Stomach (tissue), 9 donors: ENCODE data around the gene SLC25A33. TPM values are rescaled to one million over a fixed set of nuclear protein-coding genes. Genes with fewer than 3 reads are reported as not detected.

Experiments used
- DNase-seq, 2 donors: peaks; one replicate each; pipeline versions ENCODE4 v3.0.0 to v3.0.0-alpha.2; 2013 to 2019
- H3K27ac ChIP-seq, 5 donors: fragments of 200-600 bp in 4 of 5; sonication (generic) in 4 of 5; one replicate each; pipeline ENCODE4 v1.5.1; 2013 to 2019; ENCODE audit warnings: mild to moderate bottlenecking in 1 of 5, moderate library complexity in 1 of 5
- H3K27me3 ChIP-seq, 3 donors: fragments of 200-600 bp; sonication (generic); one replicate each; pipeline ENCODE4 v1.5.1; 2017 to 2019; ENCODE audit warnings: mixed run types in 1 of 3
- H3K36me3 ChIP-seq, 4 donors: fragments of 200-600 bp; sonication (generic); 1 replicate in 3 of 4; 2 replicates in 1 of 4; pipeline ENCODE4 v1.5.1; 2016 to 2019
- H3K4me1 ChIP-seq, 4 donors: fragments of 200-600 bp; sonication (generic); one replicate each; pipeline ENCODE4 v1.5.1; 2016 to 2019
- H3K4me3 ChIP-seq, 4 donors: fragments of 200-600 bp; sonication (generic) in 3 of 4; one replicate each; pipeline ENCODE4 v1.5.1; 2016 to 2019; ENCODE audit warnings: mild to moderate bottlenecking in 1 of 4
- H3K9me3 ChIP-seq, 4 donors: fragments of 200-600 bp; sonication (generic); one replicate each; pipeline ENCODE4 v1.5.1; 2016 to 2019
- CTCF ChIP-seq, 7 experiments: fragments of 450-650 bp in 4 of 7; fragments of 200-600 bp in 3 of 7; sonication (generic) in 3 of 7; IDR thresholded peaks; one replicate each; pipeline ENCODE4 v1.5.1; 2016 to 2019; ENCODE audit warnings: antibody characterized with exemption in 7 of 7, control low read depth in 2 of 7, mild to moderate bottlenecking in 1 of 7
- EP300 ChIP-seq: sonication (generic); formaldehyde crosslinking; IDR thresholded peaks from one replicate; pipeline ENCODE4 v1.6.1; 2017; ENCODE audit warnings: antibody characterized with exemption
- POLR2A ChIP-seq, 4 donors: fragments of 450-650 bp; IDR thresholded peaks; one replicate each; pipeline ENCODE4 v1.6.1; 2016; ENCODE audit warnings: antibody characterized with exemption in 4 of 4, control low read depth in 2 of 4, mild to moderate bottlenecking in 1 of 4, moderate library complexity in 1 of 4
- POLR2AphosphoS5 ChIP-seq, 3 donors: sonication (generic); formaldehyde crosslinking; IDR thresholded peaks; one replicate each; pipeline ENCODE4 v1.6.1; 2016; ENCODE audit warnings: antibody characterized with exemption in 3 of 3
- WGBS, 5 donors: extraction: QIAGEN DNeasy Blood & Tissue Kit in 3 of 5; methylation state at CpG; one replicate each; pipeline versions ENCODE4 v1.1.5 to v1.1.7; 2013 to 2018; 5-methylcytosine and 5-hydroxymethylcytosine counted together
- intact Hi-C: fragments of 100-400 bp; cut with DNase I; formaldehyde crosslinking; loops from one replicate; pipeline ENCODE4 v1.15.1; 2023; ENCODE audit warnings: low total_unique reads
- polyA plus RNA-seq, 3 donors: library from polyadenylated mRNA; stranded (reverse); fragments of 200-250 nt; gene quantifications; one replicate each; pipeline ENCODE4 v1.2.3, GENCODE V29; 2013
- total RNA-seq, 5 donors: library from RNA; depleted of rRNA; stranded (reverse); fragments of >200 nt; gene quantifications; one replicate each; pipeline versions ENCODE4 v1.1.0 to v1.2.3, GENCODE V29; 2014 to 2016
- donor health status: healthy with polysubstance abuse.
- donor health status: Bipolar disorder and iron deficiency.
- donor health status: healthy.

Gene SLC25A33
- total and polyA plus RNA-seq, 8 donors = 0.58 to 15.2 (median 5.2) TPM

- 34 to 79% (median 67%) methylated on average over 1 of the region's 1 CpG for WGBS, 5 donors
- no peak for DNase-seq
- Histone ChIP-seq H3K36me3 (peaks cover 0 to 30% (median 28%) of the 10 kb centered on the region in 4 donors), H3K4me3 (no peak overlapping the region), H3K27ac (no peak overlapping the region), H3K9me3 (no peaks in the 10 kb centered on the region), H3K4me1 (peaks cover 6 to 40% (median 18%) of the 10 kb centered on the region in 4 donors), H3K27me3 (no peaks in the 10 kb centered on the region)
- intact Hi-C loops = no loop called here
- TF ChIP-seq CTCF (IDR thresholded peaks at IDR 0.05) (no peak), EP300 (no peak), POLR2A (IDR thresholded peaks at IDR 0.05) (no peak), POLR2AphosphoS5 (IDR thresholded peaks at IDR 0.05) (no peak)
These were observed 12.7 kb downstream of the SLC25A33 start for GRCh38 chr1:9551984-9552383.

- 58 to 79% (median 72%) methylated on average over 4 of the region's 4 CpGs for WGBS, 5 donors
- TF ChIP-seq POLR2AphosphoS5 (IDR thresholded peaks at IDR 0.05) = no peak
- no peak for TF ChIP-seq CTCF (IDR thresholded peaks at IDR 0.05)
- TF ChIP-seq EP300 = no peak
- no peak for TF ChIP-seq POLR2A (IDR thresholded peaks at IDR 0.05)
- H3K4me3 ChIP-seq = no peak overlapping the region
These were observed 14.5 kb downstream of the SLC25A33 start for GRCh38 chr1:9553736-9554144.

GRCh38 chr1:9555942-9556341, 16.7 kb downstream of the SLC25A33 start:
- no peak for TF ChIP-seq EP300
- no peak for TF ChIP-seq CTCF (IDR thresholded peaks at IDR 0.05)
- TF ChIP-seq POLR2AphosphoS5 (IDR thresholded peaks at IDR 0.05) = no peak
- TF ChIP-seq POLR2A (IDR thresholded peaks at IDR 0.05) = no peak
- H3K4me3 ChIP-seq = no peak overlapping the region
- H3K27me3 ChIP-seq = no peaks in the 10 kb centered on the region
- H3K9me3 ChIP-seq = no peaks in the 10 kb centered on the region
- intact Hi-C loops = no loop called here
- H3K27ac ChIP-seq = peak overlapping the region in 4 of 5 donors; percentile 7 to 86 (median 57)
- no peak for DNase-seq
- H3K4me1 ChIP-seq = peaks cover 9 to 55% (median 29%) of the 10 kb centered on the region in 4 donors
- 87 to 92% (median 88%) methylated on average over 4 of the region's 4 CpGs for WGBS, 5 donors
- H3K36me3 ChIP-seq = peaks cover 0 to 48% (median 44%) of the 10 kb centered on the region in 4 donors

More at GRCh38 chr1:9553736-9554144, 14.5 kb downstream of the SLC25A33 start:
- Histone ChIP-seq H3K4me1 (peaks cover 6 to 42% (median 18%) of the 10 kb centered on the region in 4 donors), H3K36me3 (peaks cover 0 to 45% (median 42%) of the 10 kb centered on the region in 4 donors), H3K27ac (no peak overlapping the region), H3K27me3 (no peaks in the 10 kb centered on the region), H3K9me3 (no peaks in the 10 kb centered on the region)
- intact Hi-C loops = no loop called here
- DNase-seq = no peak

GRCh38 chr1:9557624-9558023, 18.4 kb downstream of the SLC25A33 start:
- H3K27me3 ChIP-seq = no peaks in the 10 kb centered on the region
- TF ChIP-seq CTCF (IDR thresholded peaks at IDR 0.05) (no peak), EP300 (no peak), POLR2A (IDR thresholded peaks at IDR 0.05) (no peak), POLR2AphosphoS5 (IDR thresholded peaks at IDR 0.05) (no peak)
- H3K4me1 ChIP-seq = peaks cover 15 to 65% (median 42%) of the 10 kb centered on the region in 4 donors
- H3K36me3 ChIP-seq = peaks cover 0 to 48% (median 44%) of the 10 kb centered on the region in 4 donors
- intact Hi-C loops = no loop called here
- no peak overlapping the region for H3K4me3 ChIP-seq
- H3K27ac ChIP-seq = peak overlapping the region in 1 of 5 donors; percentile 46
- WGBS, 5 donors = 90 to 95% (median 94%) methylated on average over 5 of the region's 5 CpGs
- no peak for DNase-seq
- no peaks in the 10 kb centered on the region for H3K9me3 ChIP-seq
